GM21360 (cell line): ENCODE data around the gene PXMP4.

Experiments
- ATAC-seq: cut with Tn5 transposase; IDR thresholded peaks from one replicate; pipeline ENCODE4 v1.9.1; 2021; ENCODE audit warnings: mild to moderate bottlenecking, moderate library complexity; ENCODE audit not compliant: unreplicated experiment

The PXMP4 gene

DNA sequence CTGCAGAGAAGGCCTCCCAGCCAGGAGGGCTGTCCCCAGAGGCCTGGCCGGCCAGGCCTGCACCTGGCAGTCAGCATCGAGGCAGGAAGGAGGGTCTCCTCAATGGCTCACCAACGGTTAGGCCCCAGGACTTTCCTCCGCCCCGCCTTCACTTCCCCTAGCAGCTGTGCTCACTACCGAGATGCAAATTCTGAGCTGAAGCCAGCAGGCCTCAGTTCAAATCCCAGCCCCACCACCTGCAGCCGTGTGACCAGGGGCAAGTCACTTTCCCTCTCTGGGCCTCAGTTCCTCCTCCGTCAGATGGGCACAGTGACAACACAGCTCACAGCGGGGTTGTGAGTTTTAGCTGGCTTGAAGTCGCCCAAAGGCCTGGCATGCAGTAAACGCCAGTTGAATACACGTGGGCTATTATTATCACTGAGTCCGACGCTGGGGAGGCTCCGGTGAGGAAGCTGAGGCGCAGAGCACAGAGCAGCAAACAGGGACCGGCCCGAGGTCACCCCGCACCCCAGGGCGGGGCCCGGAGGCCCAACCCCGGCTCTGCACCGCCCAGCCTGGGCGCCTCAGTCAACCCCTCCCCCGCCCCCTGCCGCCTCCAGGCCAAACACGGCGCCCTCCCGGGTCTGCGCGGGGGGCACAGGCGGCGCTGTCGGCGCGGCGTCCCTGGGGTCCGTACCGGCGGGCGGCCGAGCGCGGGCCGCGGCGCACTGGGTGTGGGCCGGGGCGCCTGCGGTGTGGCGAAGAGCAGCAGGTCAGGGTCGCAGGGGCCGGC lies 34.6 kb downstream of the PXMP4 start:
- peak; percentile 35 for ATAC-seq

DNA sequence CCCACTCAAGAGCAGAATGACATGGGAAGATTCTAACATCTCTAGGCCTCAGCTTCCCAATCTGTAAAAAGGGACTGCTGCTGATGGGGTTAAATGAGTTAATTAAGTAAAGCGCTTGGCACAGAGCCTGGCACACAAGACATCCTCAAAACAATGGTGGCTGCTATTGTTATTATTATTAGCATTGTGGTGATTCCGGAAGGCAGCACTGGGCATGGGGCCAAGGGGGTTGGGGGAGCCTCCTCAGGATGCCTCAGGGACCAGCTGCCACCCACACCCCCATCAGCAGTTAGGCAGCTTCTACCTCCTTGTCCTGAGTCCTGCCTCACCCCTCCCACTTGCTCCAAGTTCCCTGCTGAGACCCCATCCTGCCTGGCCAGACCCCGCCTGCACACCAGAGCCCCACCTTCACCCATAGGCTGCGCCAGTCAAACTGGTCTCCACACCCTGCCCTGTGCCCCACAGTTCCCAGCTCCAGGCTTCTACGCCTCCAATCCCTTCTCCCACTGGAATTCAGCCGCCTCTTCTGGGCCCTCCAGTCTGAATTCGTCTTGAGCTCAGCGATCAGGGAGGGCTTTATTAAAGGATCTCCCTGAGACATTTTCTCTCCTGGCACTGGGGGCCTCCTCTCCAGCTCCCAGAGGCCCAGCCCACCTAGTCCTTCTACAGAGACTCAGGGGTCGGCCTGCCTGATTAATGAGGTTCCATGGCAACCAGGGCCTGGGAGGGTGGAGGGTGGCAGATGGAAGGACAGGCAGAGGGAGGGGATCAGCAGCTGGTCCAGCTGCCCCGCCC lies 35.4 kb downstream of the PXMP4 start:
- ATAC-seq: no peak

DNA sequence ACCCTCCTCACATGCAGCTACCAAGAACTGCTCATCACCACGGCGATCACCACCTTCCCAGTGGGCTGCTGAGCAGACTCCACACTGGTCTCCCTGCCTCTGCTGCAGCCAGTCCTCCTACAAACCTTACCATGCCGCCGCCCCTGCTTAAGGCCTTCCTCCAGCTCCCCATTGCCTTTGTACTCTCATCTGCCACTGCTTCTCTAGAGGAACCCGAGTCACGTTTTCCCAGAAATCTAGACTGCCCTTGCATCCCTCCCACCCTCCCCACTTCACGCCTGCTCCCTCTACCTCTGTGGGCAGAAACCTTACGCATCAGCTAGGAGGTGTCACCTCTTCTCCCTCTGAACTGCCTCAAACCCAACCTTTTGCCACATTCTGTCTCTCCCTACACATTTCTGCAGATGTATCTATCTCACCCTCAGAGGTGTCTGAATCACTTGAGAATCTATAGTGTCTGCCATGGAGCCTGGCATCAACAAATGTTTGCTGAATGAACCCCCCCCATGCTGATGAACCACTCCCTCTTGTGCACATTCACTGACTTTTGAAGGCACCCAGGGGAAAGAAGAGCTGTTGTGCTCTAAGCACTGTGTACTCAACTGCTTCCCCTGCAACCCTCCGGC lies 38.3 kb downstream of the PXMP4 start:
- ATAC-seq: no peak

DNA sequence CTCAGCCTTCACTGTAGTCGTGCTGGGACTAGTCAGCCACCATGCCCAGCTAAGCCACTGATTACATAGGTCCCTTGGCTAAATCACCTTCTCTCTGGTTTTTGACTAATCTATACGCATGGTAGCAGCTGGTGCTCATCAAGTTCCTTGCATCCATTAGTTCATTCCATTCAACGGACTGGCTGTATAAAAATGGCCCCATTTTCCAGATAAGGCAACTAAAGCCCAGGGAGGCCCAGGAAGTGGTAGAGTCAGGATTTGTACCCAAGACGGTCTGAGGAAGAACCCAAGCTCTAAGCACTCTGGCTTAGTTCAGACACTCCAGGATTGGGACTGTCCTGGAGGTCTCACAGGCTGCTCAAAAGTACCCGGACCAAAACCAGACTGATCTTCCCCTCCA lies 38.8 kb downstream of the PXMP4 start:
- no peak for ATAC-seq

DNA sequence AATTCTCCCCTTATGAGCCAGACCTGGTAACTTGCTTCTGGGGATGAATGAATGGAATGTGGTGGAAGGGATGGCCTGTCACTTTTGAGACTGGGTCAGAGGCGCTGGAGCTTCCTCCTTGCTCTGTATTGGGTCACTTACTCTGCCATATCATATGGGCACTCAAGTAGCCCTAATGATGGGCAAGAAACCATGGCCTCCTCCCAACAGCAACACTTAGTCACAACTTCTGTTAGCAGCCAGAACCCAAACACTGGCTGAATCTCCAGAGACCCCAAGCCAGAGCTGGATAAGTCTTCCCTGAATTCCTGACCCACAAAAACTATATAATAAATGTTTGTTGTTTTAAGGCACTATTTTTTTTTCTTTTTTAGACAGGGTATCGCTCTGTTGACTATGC lies 39.4 kb downstream of the PXMP4 start:
- no peak for ATAC-seq

DNA sequence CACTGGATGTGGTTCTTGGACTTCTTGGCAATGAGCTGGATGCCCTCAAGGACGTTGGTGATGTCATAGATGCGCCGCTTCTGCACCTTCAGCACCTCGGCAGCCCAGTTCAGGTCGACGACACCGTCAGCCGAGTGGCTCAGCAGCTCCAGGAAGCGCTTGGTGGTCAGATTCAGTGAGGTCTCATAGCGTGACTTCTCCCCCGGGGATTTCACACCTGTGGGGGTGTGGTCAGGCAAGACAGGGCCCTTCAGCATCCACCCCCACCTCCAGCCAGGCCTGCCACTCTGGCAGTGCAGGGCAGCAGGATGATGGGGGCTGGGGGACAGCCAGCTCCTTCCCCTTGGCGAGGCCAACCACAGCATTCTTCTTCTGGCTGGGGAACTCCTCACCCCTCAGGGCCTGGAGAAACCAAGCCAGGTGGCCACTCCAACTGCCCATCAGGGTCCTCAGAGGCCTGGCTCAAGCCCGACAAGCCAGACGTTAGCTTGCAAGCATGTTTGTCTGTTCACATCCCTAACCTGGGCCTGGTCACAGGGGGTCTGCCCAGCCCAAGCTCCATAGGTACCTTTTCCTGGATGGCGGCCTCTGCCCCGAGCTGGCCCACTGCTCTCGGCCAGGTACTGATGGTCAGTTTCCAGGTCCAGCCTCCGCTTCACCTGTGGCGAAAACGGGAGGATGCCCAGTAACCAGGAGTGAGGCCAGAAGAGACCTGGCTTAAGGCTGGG lies 40.2 kb downstream of the PXMP4 start:
- peak; percentile 46 for ATAC-seq

DNA sequence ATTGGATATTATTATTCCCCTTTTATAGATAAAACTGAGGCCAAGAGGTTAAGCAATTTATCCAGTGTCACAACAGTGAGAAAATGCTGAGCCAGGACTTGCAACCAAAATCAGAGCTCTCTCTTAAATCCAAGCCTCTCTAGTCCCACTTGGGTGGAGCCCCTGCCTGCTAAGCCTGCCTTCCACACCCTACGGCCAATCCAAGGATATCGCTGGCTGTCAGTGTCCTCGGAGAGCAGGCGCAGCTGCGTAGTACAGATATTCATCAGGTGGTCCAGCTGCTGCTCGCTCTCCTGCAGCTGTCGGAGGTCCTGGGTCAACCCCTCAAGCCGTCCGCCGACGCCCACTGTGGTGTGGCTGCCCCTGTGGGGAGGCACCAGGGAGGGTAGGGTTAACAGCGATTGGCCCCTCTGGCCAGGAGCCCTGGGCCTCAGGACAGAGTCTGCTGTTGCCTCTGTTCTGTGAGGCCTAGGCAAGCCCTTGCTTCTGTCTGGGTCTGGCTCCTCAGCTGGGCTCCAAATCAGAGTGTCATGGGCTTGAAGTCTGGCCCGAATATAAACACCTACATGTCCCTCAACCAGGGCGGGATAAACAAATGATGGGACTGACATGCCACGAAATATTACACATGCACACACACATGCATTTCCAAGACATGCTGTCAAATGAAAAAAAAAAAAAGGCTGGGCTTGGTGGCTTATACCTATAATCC lies 42.0 kb downstream of the PXMP4 start:
- ATAC-seq: no peak

DNA sequence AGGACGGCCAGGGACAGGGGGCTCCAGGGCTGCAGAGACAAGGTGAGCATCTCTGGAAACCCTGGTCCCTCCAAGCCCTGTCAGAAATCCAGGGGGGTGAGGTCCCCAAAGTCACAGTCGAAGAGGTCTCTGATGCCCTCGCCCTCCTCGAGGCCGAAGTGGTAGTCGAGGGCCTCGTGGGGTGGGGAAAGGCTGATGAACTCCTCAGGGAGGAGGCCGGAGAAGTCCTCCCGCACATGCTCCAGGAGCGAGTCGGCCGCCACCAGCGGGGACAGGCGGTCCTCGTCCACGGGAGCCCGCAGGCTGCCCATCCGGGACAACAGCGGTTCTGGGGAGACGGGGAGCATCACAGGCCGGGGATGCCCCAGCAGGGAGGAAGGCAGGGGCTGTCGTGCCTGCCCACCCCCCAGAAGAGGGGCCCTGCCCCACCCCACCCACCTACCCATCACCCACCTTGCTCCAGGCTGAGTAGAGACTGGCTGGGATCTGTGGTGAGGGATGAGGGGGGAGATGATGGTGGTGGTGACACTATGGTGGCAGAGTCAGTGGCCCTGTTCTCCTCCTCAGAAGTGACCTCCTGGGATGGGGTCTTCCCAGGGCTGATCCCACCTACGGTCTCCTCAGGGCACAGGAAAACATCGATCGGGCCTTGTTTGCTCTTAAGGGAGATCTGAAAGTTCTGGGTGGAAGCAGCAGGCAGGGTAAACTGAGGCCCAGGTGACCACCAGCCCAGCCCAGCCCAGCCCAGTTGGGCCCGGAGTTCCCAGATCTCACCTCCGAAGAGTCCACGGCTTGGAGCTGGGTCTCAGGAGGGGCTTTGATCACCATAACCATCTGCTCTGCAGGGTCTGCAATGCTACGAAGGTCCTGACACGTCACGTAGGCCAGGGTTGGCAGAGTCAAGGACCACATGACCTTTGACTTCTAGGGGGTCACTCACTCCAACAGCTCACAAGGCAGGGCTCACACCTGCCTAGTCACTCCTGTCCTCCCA lies 43.2 kb downstream of the PXMP4 start:
- no peak for ATAC-seq

DNA sequence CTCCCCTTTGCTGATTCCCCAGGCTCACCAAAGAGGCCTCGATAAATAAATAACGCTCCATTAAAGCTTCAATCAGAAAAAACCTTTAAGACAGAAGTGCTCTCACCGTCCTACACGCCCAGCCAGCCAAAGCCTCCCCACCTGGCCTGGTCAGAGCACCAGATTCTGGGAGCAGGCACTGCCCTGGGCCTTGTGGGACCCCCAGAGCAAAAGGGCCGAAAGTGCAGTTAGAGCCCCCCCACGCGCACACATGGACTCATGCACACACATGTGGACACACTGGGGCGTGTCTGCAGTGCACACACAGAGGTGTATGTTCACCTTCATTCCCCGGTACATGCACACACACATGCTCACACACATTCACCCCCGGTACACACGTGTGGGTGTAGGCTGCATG lies 44.0 kb downstream of the PXMP4 start:
- no peak for ATAC-seq

DNA sequence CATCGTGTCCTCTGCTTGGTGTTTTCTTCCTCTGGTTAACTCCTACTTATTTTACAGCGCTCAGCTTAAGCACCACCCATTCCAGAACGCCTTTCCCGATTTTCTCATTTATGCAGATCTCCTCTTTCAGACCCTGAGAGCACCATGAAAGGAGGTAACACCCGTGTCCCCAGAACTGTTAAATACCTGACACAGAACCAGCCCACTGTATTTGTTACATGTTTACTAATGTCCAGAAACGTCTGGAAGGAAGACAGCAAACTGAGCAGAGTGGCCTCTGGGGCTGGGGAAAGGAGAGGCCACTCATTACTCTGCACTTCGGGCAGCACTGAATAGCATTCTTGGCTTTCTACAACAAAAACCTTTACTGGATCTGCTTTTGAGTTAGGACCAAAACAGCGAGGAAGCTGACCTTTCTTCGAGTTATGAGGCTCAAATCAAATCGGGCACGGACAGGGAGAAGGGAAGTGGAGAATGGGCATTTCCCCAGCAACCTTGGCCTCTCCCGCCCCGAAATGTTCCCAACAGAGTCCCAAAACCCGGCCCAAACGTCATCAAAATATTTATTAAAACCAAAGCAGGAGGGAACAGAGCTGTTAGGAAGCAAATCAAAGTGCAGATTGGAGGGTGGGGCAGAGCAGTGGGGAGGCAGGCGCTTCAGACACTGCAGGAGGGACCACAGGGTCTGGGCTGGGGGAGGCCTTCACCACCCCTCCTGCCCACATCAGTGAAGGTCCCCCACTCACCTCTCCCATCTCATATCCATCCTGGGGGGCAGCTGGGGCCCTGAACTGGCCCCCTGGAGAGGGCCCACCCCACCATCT lies 44.8 kb downstream of the PXMP4 start:
- no peak for ATAC-seq

DNA sequence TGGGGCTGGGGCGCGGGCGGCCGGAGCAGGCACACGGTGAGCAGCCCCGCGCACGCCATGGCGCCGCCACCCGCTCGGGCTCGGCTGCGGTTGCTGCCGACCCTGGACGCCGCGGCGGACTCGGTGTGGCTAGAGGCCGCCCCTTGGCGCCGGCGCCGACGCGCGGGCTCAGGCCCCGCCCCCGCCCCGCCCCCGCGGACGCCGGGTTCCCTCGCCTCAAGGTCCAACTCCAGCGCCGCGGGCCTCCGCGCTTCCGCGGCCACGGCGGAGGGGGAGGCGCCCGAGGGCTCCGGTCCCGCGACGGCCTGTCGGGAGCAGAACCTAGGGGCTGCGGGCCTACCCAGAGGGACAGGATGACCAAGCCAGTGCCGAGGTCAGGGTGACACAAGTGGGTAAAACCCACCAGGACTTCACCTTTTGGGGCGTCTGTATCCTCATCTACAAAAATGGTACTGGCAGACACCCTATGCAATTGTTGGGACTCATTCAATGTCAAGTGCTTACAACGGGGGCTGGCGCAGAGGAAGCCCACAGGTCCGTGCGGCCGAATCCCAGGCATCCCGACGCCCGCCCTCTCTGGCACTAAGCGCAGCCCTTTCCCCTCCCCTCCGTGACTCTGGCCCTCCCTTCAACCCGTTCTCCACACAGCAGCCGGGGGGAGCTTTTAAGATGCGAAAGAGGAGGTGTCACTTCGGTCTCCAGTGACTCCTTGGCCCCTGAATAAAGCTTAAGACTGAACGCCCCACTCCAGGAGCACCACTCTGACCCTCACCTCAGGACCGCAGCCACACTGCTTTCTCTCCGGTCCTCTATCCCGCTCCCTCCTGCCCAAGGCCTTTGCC lies 45.6 kb downstream of the PXMP4 start, which contains the start of gene NECAB3:
Gene NECAB3, minus strand, starts transcription at position 135 of the 842 bp plus-strand sequence. Its CDS starts 76 bp downstream, at position 59.
- ATAC-seq: no peak

DNA sequence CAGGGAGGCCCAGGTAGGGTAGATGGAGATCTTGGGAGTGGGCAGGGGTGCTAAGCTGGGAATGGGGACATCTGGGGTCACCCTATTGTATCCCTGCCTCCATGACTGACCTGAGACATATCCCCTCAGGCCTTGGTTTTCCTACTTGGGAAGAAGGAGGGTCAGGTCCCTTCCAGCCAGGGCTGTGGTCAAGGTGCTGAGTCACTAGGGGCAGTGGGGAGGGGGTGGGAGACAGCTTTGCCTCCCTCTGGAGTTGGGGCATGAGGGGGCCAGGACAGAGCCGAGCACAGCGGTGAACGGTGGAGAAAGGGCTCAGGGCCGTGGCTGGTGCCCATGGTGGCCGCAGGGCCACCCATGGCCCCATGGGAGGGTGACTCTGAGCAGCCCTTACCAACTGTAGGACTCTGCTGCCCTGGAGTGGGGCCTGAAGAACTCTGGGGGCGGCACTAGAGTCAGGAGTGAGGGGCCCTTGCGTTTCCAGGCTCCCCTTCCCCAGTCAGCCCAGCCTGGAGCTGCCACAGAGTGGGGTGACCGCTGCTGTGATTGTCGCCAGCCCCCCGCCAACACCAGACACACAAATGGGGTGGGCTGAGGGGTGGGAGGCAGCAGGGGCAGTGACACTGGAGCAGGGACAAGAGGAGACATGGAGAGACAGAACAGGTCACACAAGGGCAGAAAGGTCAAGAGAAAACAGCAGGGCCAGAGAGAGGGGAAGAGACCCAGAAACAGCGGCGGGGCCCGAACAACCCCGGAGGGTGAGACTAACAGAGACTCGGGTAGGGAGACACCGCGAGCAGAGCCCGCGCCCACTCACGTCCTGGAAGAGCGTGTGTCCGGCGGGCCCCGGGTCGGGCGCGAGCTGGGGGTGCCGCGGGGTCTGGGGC lies 46.5 kb downstream of the PXMP4 start:
- no peak for ATAC-seq

DNA sequence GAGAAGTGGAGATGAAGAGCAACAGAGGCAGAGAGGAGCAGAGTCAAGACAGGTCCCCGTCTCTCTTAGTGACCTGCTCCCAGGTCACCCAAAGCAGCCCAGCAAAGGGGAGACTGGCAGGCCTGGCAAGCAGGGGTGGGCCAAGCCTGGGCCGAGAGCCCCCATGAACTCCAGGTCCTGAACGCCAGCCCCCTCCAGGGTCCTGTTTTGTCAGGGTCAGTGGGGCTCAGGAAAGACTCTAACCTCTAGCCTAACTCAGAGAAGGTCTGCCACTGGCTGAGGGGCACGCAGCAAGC lies 47.0 kb downstream of the PXMP4 start:
- no peak for ATAC-seq

DNA sequence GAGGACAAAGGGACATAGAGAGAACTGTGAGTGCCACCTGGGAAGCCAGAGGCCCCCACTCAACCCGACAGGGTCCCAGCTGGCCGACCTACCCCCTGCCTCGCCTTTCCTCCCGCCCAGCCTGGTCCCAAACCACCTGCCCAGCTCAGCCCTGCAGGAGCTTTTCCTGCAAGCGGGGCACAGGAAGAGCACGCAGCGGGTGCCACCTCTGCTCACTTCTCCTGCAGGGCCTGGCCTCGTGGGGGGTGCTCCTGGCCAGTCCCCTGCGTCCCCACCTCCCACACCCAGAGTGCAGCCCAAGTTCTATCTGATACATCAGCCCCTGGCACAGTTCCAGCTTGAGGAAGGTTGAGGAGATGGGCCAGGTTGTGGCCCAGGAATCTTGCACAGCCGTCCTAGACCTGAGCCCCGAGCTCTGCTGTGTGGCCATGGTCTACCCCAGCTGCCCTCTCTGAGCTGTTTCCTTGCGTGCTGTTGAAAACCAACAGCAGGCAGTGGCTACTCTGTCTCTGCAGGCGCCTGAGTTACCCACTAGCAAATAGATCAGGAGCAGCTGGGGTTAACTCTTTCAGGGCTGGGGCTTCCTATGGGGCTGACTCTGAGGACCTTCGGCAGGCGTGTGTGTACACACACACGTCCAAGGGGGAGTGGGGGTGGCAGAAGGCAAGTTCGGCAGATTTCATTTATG lies 47.5 kb downstream of the PXMP4 start:
- ATAC-seq: no peak

DNA sequence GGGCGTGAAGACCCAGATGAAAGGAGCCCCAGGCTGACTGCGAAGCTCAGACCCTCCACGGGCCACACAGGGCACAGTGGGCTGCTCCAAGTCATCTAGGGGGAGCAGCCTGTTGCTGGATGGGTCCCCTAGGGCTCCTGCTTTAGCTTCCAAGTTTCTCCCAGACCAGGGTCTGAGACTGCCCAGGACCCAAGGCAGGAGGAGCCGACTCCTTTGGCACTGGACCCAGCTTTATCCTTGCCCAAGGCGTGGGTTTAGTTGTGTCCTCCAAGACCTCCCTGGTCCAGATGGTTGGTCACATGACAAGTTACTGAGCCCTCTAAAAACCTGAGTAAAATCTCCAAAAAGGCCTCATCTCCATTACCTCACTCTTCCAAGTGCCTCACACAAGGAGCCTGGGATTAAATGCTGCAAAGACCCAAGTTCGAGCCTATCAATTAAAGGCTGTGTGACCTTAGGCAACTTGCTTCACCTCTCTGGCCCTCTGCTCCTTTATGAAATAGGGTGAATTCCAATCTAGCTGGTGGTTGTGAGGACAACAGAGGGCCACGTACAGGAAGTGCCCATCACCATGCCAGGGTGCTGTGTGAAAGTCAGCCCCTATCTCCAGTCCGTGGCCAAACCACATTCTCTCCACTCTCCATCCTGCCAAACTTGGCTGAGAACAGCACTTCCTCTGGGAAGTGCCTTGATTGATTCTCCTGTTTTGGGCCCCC lies 48.4 kb downstream of the PXMP4 start:
- ATAC-seq: no peak
